HK-2 (cell line): ENCODE results near the gene DLG1.
"Not testable (repeated sequence)": the region's sequence is repeated elsewhere in the genome, so short reads cannot be mapped to it uniquely, and the experiment has no call there.

Experiments
- DNase-seq: peaks from one replicate; pipeline ENCODE4 v3.0.0-alpha.2; 2018; ENCODE audit not compliant: unreplicated experiment

DLG1 gene

GRCh38 chr3:197093871-197094270, 204.5 kb downstream of the DLG1 start:
- no peak for DNase-seq

- no peak for DNase-seq
Observed at GRCh38 chr3:197088370-197088769, 210.0 kb downstream of the DLG1 start.

- DNase-seq = no peak
Observed at GRCh38 chr3:197085137-197085536, 213.3 kb downstream of the DLG1 start.

GRCh38 chr3:197083486-197083885, 214.9 kb downstream of the DLG1 start:
- DNase-seq = peak; percentile 53

- no peak for DNase-seq
Observed at GRCh38 chr3:197082871-197083270, 215.5 kb downstream of the DLG1 start.

GRCh38 chr3:197080344-197080743, 218.1 kb downstream of the DLG1 start:
- DNase-seq = no peak

GRCh38 chr3:197076415-197076814, 222.0 kb downstream of the DLG1 start:
- no peak for DNase-seq

GRCh38 chr3:197068077-197068476, 230.3 kb downstream of the DLG1 start:
- DNase-seq = no peak

GRCh38 chr3:197064771-197065170, 233.6 kb downstream of the DLG1 start:
- no peak for DNase-seq

- no peak for DNase-seq
Observed at GRCh38 chr3:197062446-197062845, 236.0 kb downstream of the DLG1 start.

- DNase-seq = not testable (repeated sequence)
Observed at GRCh38 chr3:197051637-197052036, 246.8 kb downstream of the DLG1 start.

GRCh38 chr3:197050511-197050910, 247.9 kb downstream of the DLG1 start:
- DNase-seq = no peak

GRCh38 chr3:197042539-197042938, 255.9 kb downstream of the DLG1 start:
- DNase-seq = no peak

- no peak for DNase-seq
Observed at GRCh38 chr3:197041875-197042488, 256.4 kb downstream of the DLG1 start.

- no peak for DNase-seq
Observed at GRCh38 chr3:197040658-197041057, 257.8 kb downstream of the DLG1 start.

- no peak for DNase-seq
Observed at GRCh38 chr3:197038679-197039462, 259.5 kb downstream of the DLG1 start.

GRCh38 chr3:197035577-197035976, 262.8 kb downstream of the DLG1 start:
- DNase-seq = no peak

GRCh38 chr3:197034778-197035177, 263.6 kb downstream of the DLG1 start:
- DNase-seq = not testable (repeated sequence)

- not testable (repeated sequence) for DNase-seq
Observed at GRCh38 chr3:197033764-197034163, 264.6 kb downstream of the DLG1 start.

GRCh38 chr3:197031315-197032285, 266.8 kb downstream of the DLG1 start:
- DNase-seq = peak; percentile 83

- no peak for DNase-seq
Observed at GRCh38 chr3:197030379-197031314, 267.8 kb downstream of the DLG1 start.
